Measurements from ENCODE around the gene SERPIND1. TPM values are rescaled to one million over a fixed set of nuclear protein-coding genes. Genes with fewer than 3 reads are reported as not detected.

Gene SERPIND1
- total and polyA plus RNA-seq, 10 donors: 0.03 to 0.14 (median 0.09) TPM; not detected in 6

DNA sequence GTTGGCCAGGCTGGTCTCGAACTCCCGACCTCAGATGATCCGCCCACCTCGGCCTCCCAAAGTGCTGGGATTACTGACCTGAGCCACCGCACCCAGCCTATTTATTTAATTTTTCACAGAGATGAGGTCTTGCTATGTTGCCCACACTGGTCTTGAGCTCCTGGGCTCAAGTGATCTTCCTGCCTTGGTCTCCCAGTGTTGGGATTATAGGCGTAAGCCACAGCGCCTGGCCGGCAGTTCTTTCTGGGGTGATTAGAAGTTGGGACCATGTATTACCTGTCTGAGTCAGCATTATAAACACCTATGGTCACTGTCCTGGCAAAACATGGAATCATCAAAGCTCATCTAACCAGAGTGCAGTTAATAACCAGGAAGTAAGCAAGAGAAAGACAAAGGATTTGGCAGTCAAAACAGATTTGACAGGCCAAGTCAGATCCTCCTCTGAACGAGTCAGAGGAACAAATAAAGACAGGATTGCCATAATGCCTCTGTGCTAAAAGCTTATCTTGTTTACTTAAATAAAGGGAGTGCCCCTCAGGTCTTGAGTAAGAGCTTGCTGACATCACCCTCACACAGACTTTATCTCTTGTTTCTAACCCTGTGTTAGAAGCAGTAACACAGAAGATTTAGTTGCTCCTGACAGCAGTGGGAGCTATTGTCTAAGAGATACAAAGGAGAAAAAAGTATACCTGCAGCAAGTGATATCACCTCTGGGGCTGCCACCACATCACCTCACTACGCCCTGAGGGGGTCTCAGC, 3.7 kb downstream of the SERPIND1 start:
- H3K4me3 ChIP-seq: no peak overlapping the region
- H3K27me3 ChIP-seq (replicated peaks in 1 of 7): no peaks in the 10 kb centered on the region
- H3K9me3 ChIP-seq: no peaks in the 10 kb centered on the region
- TF ChIP-seq POLR2AphosphoS5 (IDR thresholded peaks at IDR 0.05) (no peak), POLR2A (IDR thresholded peaks at IDR 0.05) (no peak)
- TF ChIP-seq, protein P1, sequence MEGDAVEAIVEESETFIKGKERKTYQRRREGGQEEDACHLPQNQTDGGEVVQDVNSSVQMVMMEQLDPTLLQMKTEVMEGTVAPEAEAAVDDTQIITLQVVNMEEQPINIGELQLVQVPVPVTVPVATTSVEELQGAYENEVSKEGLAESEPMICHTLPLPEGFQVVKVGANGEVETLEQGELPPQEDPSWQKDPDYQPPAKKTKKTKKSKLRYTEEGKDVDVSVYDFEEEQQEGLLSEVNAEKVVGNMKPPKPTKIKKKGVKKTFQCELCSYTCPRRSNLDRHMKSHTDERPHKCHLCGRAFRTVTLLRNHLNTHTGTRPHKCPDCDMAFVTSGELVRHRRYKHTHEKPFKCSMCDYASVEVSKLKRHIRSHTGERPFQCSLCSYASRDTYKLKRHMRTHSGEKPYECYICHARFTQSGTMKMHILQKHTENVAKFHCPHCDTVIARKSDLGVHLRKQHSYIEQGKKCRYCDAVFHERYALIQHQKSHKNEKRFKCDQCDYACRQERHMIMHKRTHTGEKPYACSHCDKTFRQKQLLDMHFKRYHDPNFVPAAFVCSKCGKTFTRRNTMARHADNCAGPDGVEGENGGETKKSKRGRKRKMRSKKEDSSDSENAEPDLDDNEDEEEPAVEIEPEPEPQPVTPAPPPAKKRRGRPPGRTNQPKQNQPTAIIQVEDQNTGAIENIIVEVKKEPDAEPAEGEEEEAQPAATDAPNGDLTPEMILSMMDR (IDR thresholded peaks at IDR 0.05 in 8 of 11, conservative IDR thresholded peaks at IDR 0.05 in 3 of 11): no peak
- 84 to 93% (median 88%) methylated on average over 10 of the region's 10 CpGs for WGBS, 5 donors
- peaks cover 0 to 97% (median 22%) of the 10 kb centered on the region in 6 donors for H3K36me3 ChIP-seq
- no peaks in the 10 kb centered on the region for H3K4me1 ChIP-seq
- no peak overlapping the region for H3K27ac ChIP-seq
- DNase-seq: no peak
- intact Hi-C loops (cut with DNase I; ENCODE audit: low total_unique reads): no loop called here

DNA sequence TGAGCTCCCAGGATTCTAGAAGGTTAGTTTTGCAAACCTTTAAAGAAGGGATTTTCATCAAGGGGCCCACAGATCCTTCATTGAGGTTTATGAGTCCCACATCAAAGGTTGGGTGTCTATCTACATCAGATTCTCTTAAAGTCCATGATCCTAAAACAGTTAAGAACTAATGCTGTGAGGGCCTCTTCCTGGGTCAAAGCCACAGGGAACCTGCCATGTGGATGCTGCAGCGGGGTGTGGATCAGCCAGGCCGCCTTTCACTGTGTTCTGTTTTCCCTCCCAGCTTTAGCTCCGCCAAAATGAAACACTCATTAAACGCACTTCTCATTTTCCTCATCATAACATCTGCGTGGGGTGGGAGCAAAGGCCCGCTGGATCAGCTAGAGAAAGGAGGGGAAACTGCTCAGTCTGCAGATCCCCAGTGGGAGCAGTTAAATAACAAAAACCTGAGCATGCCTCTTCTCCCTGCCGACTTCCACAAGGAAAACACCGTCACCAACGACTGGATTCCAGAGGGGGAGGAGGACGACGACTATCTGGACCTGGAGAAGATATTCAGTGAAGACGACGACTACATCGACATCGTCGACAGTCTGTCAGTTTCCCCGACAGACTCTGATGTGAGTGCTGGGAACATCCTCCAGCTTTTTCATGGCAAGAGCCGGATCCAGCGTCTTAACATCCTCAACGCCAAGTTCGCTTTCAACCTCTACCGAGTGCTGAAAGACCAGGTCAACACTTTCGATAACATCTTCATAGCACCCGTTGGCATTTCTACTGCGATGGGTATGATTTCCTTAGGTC, 5.3 kb downstream of the SERPIND1 start:
- H3K36me3 ChIP-seq: peaks cover 0 to 89% (median 19%) of the 10 kb centered on the region in 6 donors
- WGBS, 5 donors: 89 to 94% (median 91%) methylated on average over 25 of the region's 25 CpGs

DNA sequence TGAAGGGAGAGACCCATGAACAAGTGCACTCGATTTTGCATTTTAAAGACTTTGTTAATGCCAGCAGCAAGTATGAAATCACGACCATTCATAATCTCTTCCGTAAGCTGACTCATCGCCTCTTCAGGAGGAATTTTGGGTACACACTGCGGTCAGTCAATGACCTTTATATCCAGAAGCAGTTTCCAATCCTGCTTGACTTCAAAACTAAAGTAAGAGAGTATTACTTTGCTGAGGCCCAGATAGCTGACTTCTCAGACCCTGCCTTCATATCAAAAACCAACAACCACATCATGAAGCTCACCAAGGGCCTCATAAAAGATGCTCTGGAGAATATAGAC, 5.9 kb downstream of the SERPIND1 start:
- no peak for DNase-seq
- H3K4me1 ChIP-seq: peaks cover 0 to 19% (median 14%) of the 10 kb centered on the region in 6 donors
- intact Hi-C loops (cut with DNase I; ENCODE audit: low total_unique reads): no loop called here
- H3K27me3 ChIP-seq (replicated peaks in 1 of 7): no peaks in the 10 kb centered on the region
- WGBS, 5 donors: 93 to 97% (median 95%) methylated on average over 5 of the region's 5 CpGs
- H3K9me3 ChIP-seq: no peaks in the 10 kb centered on the region
- H3K36me3 ChIP-seq: peaks cover 0 to 84% (median 19%) of the 10 kb centered on the region in 6 donors
- H3K4me3 ChIP-seq: no peak overlapping the region
- no peak overlapping the region for H3K27ac ChIP-seq
- TF ChIP-seq, protein P1 (IDR thresholded peaks at IDR 0.05 in 8 of 11, conservative IDR thresholded peaks at IDR 0.05 in 3 of 11): no peak
- TF ChIP-seq POLR2A (IDR thresholded peaks at IDR 0.05) (no peak), POLR2AphosphoS5 (IDR thresholded peaks at IDR 0.05) (no peak)

More for the DNA sequence above, 5.3 kb downstream of the SERPIND1 start:
- Histone ChIP-seq H3K27me3 (replicated peaks in 1 of 7) (no peaks in the 10 kb centered on the region), H3K9me3 (no peaks in the 10 kb centered on the region), H3K4me3 (no peak overlapping the region), H3K27ac (no peak overlapping the region), H3K4me1 (peaks cover 0 to 14% (median 8%) of the 10 kb centered on the region in 6 donors)
- TF ChIP-seq, protein P1 (IDR thresholded peaks at IDR 0.05 in 8 of 11, conservative IDR thresholded peaks at IDR 0.05 in 3 of 11): no peak
- TF ChIP-seq POLR2A (IDR thresholded peaks at IDR 0.05) (no peak), POLR2AphosphoS5 (IDR thresholded peaks at IDR 0.05) (no peak)
- intact Hi-C loops (cut with DNase I; ENCODE audit: low total_unique reads): no loop called here
- no peak for DNase-seq
